HepG2 (cell line): ENCODE results near the gene SNX21. TPM values are rescaled to one million over a fixed set of nuclear protein-coding genes. Genes with fewer than 3 reads are reported as not detected.
A peak's percentile ranks its signal among the peaks of the same experiment; 100 is the strongest.

ENCODE experiments used
- BRD4 ChIP-seq: sonication (generic); formaldehyde crosslinking; IDR thresholded peaks from 2 replicates; pipeline ENCODE4 v1.4.0; 2020; ENCODE audit warnings: missing genetic modification reagents
- HNRNPL ChIP-seq: fragments of 200-400 bp; formaldehyde crosslinking; IDR thresholded peaks from 2 replicates; pipeline ENCODE4 v1.6.1; 2017; ENCODE audit warnings: mild to moderate bottlenecking, low read depth, low read length
- JDP2 ChIP-seq: sonication (generic); formaldehyde crosslinking; IDR thresholded peaks from 2 replicates; pipeline ENCODE4 v1.8.1; 2022; ENCODE audit warnings: missing genetic modification reagents, borderline replicate concordance
- MATR3 ChIP-seq: sonication (generic); formaldehyde crosslinking; IDR thresholded peaks from 2 replicates; pipeline ENCODE4 v1.4.0; 2020; ENCODE audit warnings: missing genetic modification reagents
- MIER2 ChIP-seq: IDR thresholded peaks from 2 replicates; pipeline ENCODE4 v1.6.1; 2016; ENCODE audit warnings: missing biosample characterization, missing genetic modification reagents
- NFYC ChIP-seq: IDR thresholded peaks from 2 replicates; pipeline ENCODE4 v1.6.1; 2016; ENCODE audit warnings: missing genetic modification reagents, missing compliant biosample characterization
- RCOR2 ChIP-seq: IDR thresholded peaks from 2 replicates; pipeline ENCODE4 v1.6.1; 2016; ENCODE audit warnings: missing biosample characterization, missing genetic modification reagents
- RORA ChIP-seq: sonication (generic); formaldehyde crosslinking; IDR thresholded peaks from 2 replicates; pipeline ENCODE4 v1.5.0; 2020; ENCODE audit warnings: mild to moderate bottlenecking, missing genetic modification reagents, moderate library complexity
- SIX4 ChIP-seq: sonication (generic); formaldehyde crosslinking; IDR thresholded peaks from 2 replicates; pipeline ENCODE4 v1.4.0; 2020; ENCODE audit warnings: missing genetic modification reagents
- STAT6 ChIP-seq: sonication (generic); formaldehyde crosslinking; IDR thresholded peaks from 2 replicates; pipeline ENCODE4 v1.4.0; 2020; ENCODE audit warnings: missing genetic modification reagents, mild to moderate bottlenecking, borderline replicate concordance
- TRIM24 ChIP-seq: sonication (generic); formaldehyde crosslinking; IDR thresholded peaks from 2 replicates; pipeline ENCODE4 v1.8.0; 2022; ENCODE audit warnings: mild to moderate bottlenecking, missing genetic modification reagents
- ZBTB3 ChIP-seq: sonication (generic); formaldehyde crosslinking; IDR thresholded peaks from 2 replicates; pipeline ENCODE4 v1.4.0; 2020; ENCODE audit warnings: low read depth, mild to moderate bottlenecking, moderate library complexity, missing genetic modification reagents, borderline replicate concordance
- ZFYVE20 ChIP-seq: sonication (generic); formaldehyde crosslinking; IDR thresholded peaks from 2 replicates; pipeline ENCODE4 v1.8.0; 2023; ENCODE audit warnings: low read depth, mild to moderate bottlenecking, moderate library complexity, missing genetic modification reagents, borderline replicate concordance
- ZNF274 ChIP-seq: sonication (generic); formaldehyde crosslinking; IDR thresholded peaks from 2 replicates; pipeline ENCODE4 v1.5.1; 2020; ENCODE audit warnings: mild to moderate bottlenecking, missing genetic modification reagents
- polyA plus RNA-seq, 8 experiments: library from polyadenylated mRNA; depleted of rRNA in 3 of 8; stranded (reverse) in 7 of 8; unstranded in 1 of 8; fragments of >200 nt; fragmentation: Illumina TruSeq in 4 of 8; extraction: Trizol in 4 of 8; gene quantifications; 2 replicates each; pipeline versions ENCODE4 v1.2.1 to v1.2.3, GENCODE V29; 2011 to 2016; ENCODE audit warnings: low read depth in 4 of 8, missing spikeins in 1 of 8, mixed read lengths in 1 of 8; ENCODE audit not compliant: insufficient read depth in 1 of 8
- total RNA-seq, 5 experiments: library from RNA; depleted of rRNA; stranded (reverse); fragments of >200 nt; fragmentation: Illumina TruSeq; extraction: Trizol; gene quantifications; 2 replicates each; pipeline ENCODE4 v1.2.3, GENCODE V29; 2016; ENCODE audit warnings: low read depth in 1 of 5
- TF ChIP-seq, protein P1 (sequence below): sonication (generic); formaldehyde crosslinking; IDR thresholded peaks from 2 replicates; pipeline ENCODE4 v1.4.0; 2020; ENCODE audit warnings: low read depth, mild to moderate bottlenecking, missing genetic modification reagents
- TF ChIP-seq, protein P2 (sequence below): sonication (generic); formaldehyde crosslinking; IDR thresholded peaks from 2 replicates; pipeline ENCODE4 v1.5.1; 2020; ENCODE audit warnings: mild to moderate bottlenecking, missing genetic modification reagents, moderate library complexity
- TF ChIP-seq, protein P3 (sequence below): fragments of 450-650 bp; IDR thresholded peaks from 2 replicates; pipeline ENCODE4 v1.6.1; 2017; ENCODE audit warnings: mild to moderate bottlenecking

SNX21 gene
- total and polyA plus RNA-seq, 2 of the 13 experiments (the other 11 are each of a cell fraction or from before 2014, with no cell fraction given), result 7.7 to 12.8 TPM

GRCh38 chr20:45890077-45890984, 56.7 kb downstream of the SNX21 start (continued):
- 0 out of 2 replicates have a peak, but pooled peaks have one; percentile 35 for TF ChIP-seq STAT6
- no peak for TF ChIP-seq NFYC
- TF ChIP-seq ZNF274 (CRISPR knock-in tag), result peak; percentile 76; the same call in 1 of the 2 replicates
- TF ChIP-seq RORA, result no peak
- peak; percentile 45; the same call in 1 of the 2 replicates for TF ChIP-seq RCOR2 (CRISPR knock-in tag)
- no peak for TF ChIP-seq TRIM24 (CRISPR knock-in tag)
- no peak for TF ChIP-seq MATR3
- TF ChIP-seq SIX4, result peak; percentile 53; the same call in 1 of the 2 replicates
- TF ChIP-seq ZFYVE20 (CRISPR knock-in tag), result peak; percentile 65; the same call in 1 of the 2 replicates
- TF ChIP-seq, protein P1, sequence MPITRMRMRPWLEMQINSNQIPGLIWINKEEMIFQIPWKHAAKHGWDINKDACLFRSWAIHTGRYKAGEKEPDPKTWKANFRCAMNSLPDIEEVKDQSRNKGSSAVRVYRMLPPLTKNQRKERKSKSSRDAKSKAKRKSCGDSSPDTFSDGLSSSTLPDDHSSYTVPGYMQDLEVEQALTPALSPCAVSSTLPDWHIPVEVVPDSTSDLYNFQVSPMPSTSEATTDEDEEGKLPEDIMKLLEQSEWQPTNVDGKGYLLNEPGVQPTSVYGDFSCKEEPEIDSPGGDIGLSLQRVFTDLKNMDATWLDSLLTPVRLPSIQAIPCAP (CRISPR knock-in tag), result no peak; the same call in 1 of the 2 replicates
- TF ChIP-seq, protein P2, sequence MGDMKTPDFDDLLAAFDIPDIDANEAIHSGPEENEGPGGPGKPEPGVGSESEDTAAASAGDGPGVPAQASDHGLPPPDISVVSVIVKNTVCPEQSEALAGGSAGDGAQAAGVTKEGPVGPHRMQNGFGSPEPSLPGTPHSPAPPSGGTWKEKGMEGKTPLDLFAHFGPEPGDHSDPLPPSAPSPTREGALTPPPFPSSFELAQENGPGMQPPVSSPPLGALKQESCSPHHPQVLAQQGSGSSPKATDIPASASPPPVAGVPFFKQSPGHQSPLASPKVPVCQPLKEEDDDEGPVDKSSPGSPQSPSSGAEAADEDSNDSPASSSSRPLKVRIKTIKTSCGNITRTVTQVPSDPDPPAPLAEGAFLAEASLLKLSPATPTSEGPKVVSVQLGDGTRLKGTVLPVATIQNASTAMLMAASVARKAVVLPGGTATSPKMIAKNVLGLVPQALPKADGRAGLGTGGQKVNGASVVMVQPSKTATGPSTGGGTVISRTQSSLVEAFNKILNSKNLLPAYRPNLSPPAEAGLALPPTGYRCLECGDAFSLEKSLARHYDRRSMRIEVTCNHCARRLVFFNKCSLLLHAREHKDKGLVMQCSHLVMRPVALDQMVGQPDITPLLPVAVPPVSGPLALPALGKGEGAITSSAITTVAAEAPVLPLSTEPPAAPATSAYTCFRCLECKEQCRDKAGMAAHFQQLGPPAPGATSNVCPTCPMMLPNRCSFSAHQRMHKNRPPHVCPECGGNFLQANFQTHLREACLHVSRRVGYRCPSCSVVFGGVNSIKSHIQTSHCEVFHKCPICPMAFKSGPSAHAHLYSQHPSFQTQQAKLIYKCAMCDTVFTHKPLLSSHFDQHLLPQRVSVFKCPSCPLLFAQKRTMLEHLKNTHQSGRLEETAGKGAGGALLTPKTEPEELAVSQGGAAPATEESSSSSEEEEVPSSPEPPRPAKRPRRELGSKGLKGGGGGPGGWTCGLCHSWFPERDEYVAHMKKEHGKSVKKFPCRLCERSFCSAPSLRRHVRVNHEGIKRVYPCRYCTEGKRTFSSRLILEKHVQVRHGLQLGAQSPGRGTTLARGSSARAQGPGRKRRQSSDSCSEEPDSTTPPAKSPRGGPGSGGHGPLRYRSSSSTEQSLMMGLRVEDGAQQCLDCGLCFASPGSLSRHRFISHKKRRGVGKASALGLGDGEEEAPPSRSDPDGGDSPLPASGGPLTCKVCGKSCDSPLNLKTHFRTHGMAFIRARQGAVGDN (CRISPR knock-in tag), result peak; percentile 88
- no peak; the same call in 1 of the 2 replicates for TF ChIP-seq ZBTB3 (CRISPR knock-in tag)
- TF ChIP-seq, protein P3, sequence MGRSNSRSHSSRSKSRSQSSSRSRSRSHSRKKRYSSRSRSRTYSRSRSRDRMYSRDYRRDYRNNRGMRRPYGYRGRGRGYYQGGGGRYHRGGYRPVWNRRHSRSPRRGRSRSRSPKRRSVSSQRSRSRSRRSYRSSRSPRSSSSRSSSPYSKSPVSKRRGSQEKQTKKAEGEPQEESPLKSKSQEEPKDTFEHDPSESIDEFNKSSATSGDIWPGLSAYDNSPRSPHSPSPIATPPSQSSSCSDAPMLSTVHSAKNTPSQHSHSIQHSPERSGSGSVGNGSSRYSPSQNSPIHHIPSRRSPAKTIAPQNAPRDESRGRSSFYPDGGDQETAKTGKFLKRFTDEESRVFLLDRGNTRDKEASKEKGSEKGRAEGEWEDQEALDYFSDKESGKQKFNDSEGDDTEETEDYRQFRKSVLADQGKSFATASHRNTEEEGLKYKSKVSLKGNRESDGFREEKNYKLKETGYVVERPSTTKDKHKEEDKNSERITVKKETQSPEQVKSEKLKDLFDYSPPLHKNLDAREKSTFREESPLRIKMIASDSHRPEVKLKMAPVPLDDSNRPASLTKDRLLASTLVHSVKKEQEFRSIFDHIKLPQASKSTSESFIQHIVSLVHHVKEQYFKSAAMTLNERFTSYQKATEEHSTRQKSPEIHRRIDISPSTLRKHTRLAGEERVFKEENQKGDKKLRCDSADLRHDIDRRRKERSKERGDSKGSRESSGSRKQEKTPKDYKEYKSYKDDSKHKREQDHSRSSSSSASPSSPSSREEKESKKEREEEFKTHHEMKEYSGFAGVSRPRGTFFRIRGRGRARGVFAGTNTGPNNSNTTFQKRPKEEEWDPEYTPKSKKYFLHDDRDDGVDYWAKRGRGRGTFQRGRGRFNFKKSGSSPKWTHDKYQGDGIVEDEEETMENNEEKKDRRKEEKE, result no peak
- peak; percentile 64; the same call in 1 of the 2 replicates for TF ChIP-seq HNRNPL
- TF ChIP-seq MIER2 (CRISPR knock-in tag), result no peak
- peak; percentile 29; the same call in 1 of the 2 replicates for TF ChIP-seq BRD4 (CRISPR knock-in tag)
- TF ChIP-seq JDP2 (CRISPR knock-in tag), result no peak; the same call in 1 of the 2 replicates
